ENCODE measurements around the gene SNRNP200. TPM values are rescaled to one million over a fixed set of nuclear protein-coding genes. Genes with fewer than 3 reads are reported as not detected.
A peak's percentile ranks its signal among the peaks of the same experiment; 100 is the strongest.
"Not testable (repeated sequence)": the region's sequence is repeated elsewhere in the genome, so short reads cannot be mapped to it uniquely, and the experiment has no call there.

The SNRNP200 gene
- total RNA-seq, 2 donors from 2014 or later: 117 to 148 TPM

DNA sequence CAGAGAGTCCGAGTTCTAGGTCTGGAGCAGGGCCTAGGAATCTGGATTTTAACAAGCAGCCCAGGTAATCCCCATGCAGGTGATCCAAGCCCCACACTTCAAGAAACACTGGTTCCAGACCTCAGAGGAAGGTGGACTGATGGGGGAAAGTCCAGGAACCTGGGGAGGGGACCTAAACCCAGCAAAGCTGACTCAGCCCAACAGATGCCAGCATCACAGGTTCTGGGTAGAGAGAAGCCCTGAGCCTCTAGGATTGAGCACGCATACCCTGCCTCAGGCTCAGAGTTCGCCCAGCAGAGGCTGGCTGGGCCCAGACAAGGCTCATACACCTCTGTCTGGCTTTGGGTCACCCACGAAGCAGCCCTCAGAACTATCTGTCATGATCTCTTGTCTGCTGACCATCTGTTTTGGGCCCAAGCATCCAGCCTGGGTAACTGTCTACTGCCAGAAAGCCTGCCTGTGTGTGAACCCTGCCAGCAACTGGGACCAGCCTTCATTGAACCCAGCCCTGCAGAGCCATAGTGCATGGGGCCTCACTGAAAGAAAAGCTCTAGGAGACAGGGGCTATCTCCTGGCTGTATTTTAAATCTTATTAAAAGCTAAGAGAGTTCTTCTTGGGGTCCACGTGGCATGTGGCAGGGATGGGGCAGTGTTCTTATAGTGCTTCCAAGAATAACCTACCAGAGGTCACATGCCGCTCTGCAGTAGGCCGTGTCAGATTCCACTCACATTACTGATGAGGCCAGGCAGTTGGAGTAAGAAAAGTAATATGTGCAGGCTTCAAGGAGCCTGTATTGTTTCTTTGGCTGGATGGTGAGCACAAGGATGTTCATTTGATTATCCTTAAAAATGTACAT is 47.0 kb downstream of the SNRNP200 start:
- Histone ChIP-seq H3K27me3 (replicated peaks; ENCODE audit: insufficient read depth) (no peaks in the 10 kb centered on the region), H3K4me1 (replicated peaks) (peaks cover 4% of the 10 kb centered on the region), H3K36me3 (peaks cover 4 to 16% of the 10 kb centered on the region in 2 donors), H3K9me3 (no peaks in the 10 kb centered on the region), H3K4me3 (no peak overlapping the region), H3K27ac (peak overlapping the region in 1 of 2 donors; percentile 41)
- intact Hi-C loops (cut with DNase I): no loop called here
- no peak for TF ChIP-seq POLR2A (IDR thresholded peaks at IDR 0.05)
- no peak for TF ChIP-seq CTCF (IDR thresholded peaks at IDR 0.05)
- no peak for TF ChIP-seq POLR2AphosphoS5 (IDR thresholded peaks at IDR 0.05)
- DNase-seq (ENCODE audit: low spot score): no peak
- WGBS: 78% methylated on average over 7 of the region's 7 CpGs

- DNase-seq (ENCODE audit: low spot score); H3K9me3 ChIP-seq; intact Hi-C loops (cut with DNase I); H3K4me3 ChIP-seq; H3K4me1 ChIP-seq (replicated peaks); H3K27me3 ChIP-seq (replicated peaks; ENCODE audit: insufficient read depth): not testable (repeated sequence)
- 87% methylated on average over 3 of the region's 3 CpGs for WGBS
- peak overlapping the region in 1 of 2 donors; percentile 41 for H3K27ac ChIP-seq
- peaks cover 8 to 21% of the 10 kb centered on the region in 2 donors for H3K36me3 ChIP-seq
Measured at GRCh38 chr2:96257744-96258143, 47.6 kb downstream of the SNRNP200 start.

DNA sequence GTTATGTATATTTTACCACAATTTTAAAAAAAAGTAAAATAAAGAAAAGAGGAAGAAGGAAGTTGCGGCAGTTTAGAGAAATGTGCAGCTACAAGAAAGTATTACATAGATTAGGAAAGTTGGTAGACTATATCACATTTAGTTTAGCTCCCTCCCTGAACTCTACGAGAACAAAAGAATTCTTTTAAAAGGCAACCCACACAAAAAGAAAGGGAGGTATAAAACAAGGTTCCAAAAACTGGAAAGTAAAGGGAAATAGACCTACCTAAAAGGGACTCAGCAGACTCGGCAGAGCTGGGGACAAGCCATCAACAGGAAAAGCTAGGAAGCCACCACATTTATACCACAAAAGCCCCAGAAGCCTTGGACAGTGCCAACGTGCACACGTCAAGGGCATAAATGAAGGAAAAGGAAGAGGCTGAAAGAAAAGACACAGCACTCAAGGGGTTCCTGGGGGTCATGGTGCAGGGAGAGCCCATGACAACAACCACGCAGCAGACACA is 48.7 kb downstream of the SNRNP200 start:
- no peak overlapping the region for H3K27ac ChIP-seq
- WGBS: 59% methylated on average over 6 of the region's 6 CpGs
- H3K27me3 ChIP-seq (replicated peaks; ENCODE audit: insufficient read depth): no peaks in the 10 kb centered on the region
- H3K4me1 ChIP-seq (replicated peaks): no peaks in the 10 kb centered on the region
- H3K9me3 ChIP-seq: no peaks in the 10 kb centered on the region
- no peak for DNase-seq (ENCODE audit: low spot score)
- no peak for TF ChIP-seq POLR2AphosphoS5 (IDR thresholded peaks at IDR 0.05)
- no peak for TF ChIP-seq CTCF (IDR thresholded peaks at IDR 0.05)
- no peak for TF ChIP-seq POLR2A (IDR thresholded peaks at IDR 0.05)
- peaks cover 8 to 21% of the 10 kb centered on the region in 2 donors for H3K36me3 ChIP-seq
- intact Hi-C loops (cut with DNase I): no loop called here
- H3K4me3 ChIP-seq: no peak overlapping the region

- H3K4me3 ChIP-seq: no peak overlapping the region
- TF ChIP-seq POLR2AphosphoS5 (IDR thresholded peaks at IDR 0.05) (no peak), CTCF (IDR thresholded peaks at IDR 0.05) (no peak), POLR2A (IDR thresholded peaks at IDR 0.05) (no peak)
Measured at GRCh38 chr2:96254571-96254970, 50.8 kb downstream of the SNRNP200 start.

GRCh38 chr2:96253006-96253405 is 52.3 kb downstream of the SNRNP200 start:
- DNase-seq (ENCODE audit: low spot score): no peak
- no peak for TF ChIP-seq POLR2A (IDR thresholded peaks at IDR 0.05)
- no peak for TF ChIP-seq POLR2AphosphoS5 (IDR thresholded peaks at IDR 0.05)
- TF ChIP-seq CTCF (IDR thresholded peaks at IDR 0.05): no peak
- no peaks in the 10 kb centered on the region for H3K4me1 ChIP-seq (replicated peaks)

More at GRCh38 chr2:96254571-96254970, 50.8 kb downstream of the SNRNP200 start:
- Histone ChIP-seq H3K27me3 (replicated peaks; ENCODE audit: insufficient read depth) (no peaks in the 10 kb centered on the region), H3K4me1 (replicated peaks) (no peaks in the 10 kb centered on the region), H3K9me3 (no peaks in the 10 kb centered on the region), H3K36me3 (peaks cover 8 to 21% of the 10 kb centered on the region in 2 donors), H3K27ac (no peak overlapping the region)
- intact Hi-C loops (cut with DNase I): no loop called here
- 82% methylated on average over 11 of the region's 11 CpGs for WGBS
- DNase-seq (ENCODE audit: low spot score): no peak

More at GRCh38 chr2:96253006-96253405, 52.3 kb downstream of the SNRNP200 start:
- Histone ChIP-seq H3K9me3 (no peaks in the 10 kb centered on the region), H3K27me3 (replicated peaks; ENCODE audit: insufficient read depth) (no peaks in the 10 kb centered on the region), H3K27ac (no peak overlapping the region), H3K36me3 (peaks cover 8 to 21% of the 10 kb centered on the region in 2 donors), H3K4me3 (no peak overlapping the region)
- 76% methylated on average over 7 of the region's 7 CpGs for WGBS
- intact Hi-C loops (cut with DNase I): no loop called here
